ENCODE data around the gene PYGO1. TPM values are rescaled to one million over a fixed set of nuclear protein-coding genes. Genes with fewer than 3 reads are reported as not detected.

PYGO1 gene
- total and polyA plus RNA-seq, 2 of the 4 experiments (the other 2 are of a cell fraction): 3.0 to 6.6 TPM

- H3K56ac ChIP-seq (ENCODE audit: extremely low read depth, insufficient read depth, low read length): no peak overlapping the region
- peaks cover 0 to 6% of the 10 kb centered on the region in 2 experiments; a peak in 1 of 4 replicates for H3K79me1 ChIP-seq (ENCODE audit: low read depth in 1 of 2, low read length in 2 of 2)
- ChIA-PET CTCF (no interaction called here), POLR2A (ENCODE audit: unreplicated experiment) (no interaction called here)
- intact Hi-C loops (cut with micrococcal nuclease): no loop called here
- no peak overlapping the region for H3K4me2 ChIP-seq (ENCODE audit: low read depth, low read length)
- no peak overlapping the region for H3K18ac ChIP-seq (ENCODE audit: low read depth, low read length)
- no peak overlapping the region for H2BK20ac ChIP-seq (ENCODE audit: low read depth, low read length)
- dilution Hi-C loops (cut with HindIII; ENCODE audit: low sequenced_read_pairs, unreplicated experiment): no loop called here
- in situ Hi-C loops (cut with MboI; ENCODE audit: low sequenced_read_pairs): no loop called here
- H3K36me3 ChIP-seq (ENCODE audit: control insufficient read depth, insufficient read depth, low read length): no peaks in the 10 kb centered on the region
- H3K27ac ChIP-seq (ENCODE audit: insufficient read depth, low read length): no peak overlapping the region
- no peak overlapping the region for H2BK15ac ChIP-seq (ENCODE audit: low read depth, low read length)
- BruUV-seq (replicated peaks): no TSS peak
- no peak overlapping the region for H4K91ac ChIP-seq (ENCODE audit: insufficient read depth, low read depth, low read length)
- no peaks in the 10 kb centered on the region; the same call in 1 of the 2 replicates for H3K9me1 ChIP-seq (ENCODE audit: insufficient read depth, low read length)
- no peak overlapping the region for H2AK9ac ChIP-seq (replicated peaks; ENCODE audit: low read depth, low read length, poor library complexity)
- H3K9ac ChIP-seq (ENCODE audit: low read depth, low read length): no peak overlapping the region
- no peak overlapping the region for H2AFZ ChIP-seq (replicated peaks; ENCODE audit: low read length, poor library complexity)
- H4K5ac ChIP-seq (ENCODE audit: low read depth, low read length): no peak overlapping the region
- no peaks in the 10 kb centered on the region for H3K4me1 ChIP-seq (ENCODE audit: control insufficient read depth, insufficient read depth, low read length)
- no peaks in the 10 kb centered on the region for H3K27me3 ChIP-seq (ENCODE audit: control insufficient read depth, insufficient read depth, low read length)
- ATAC-seq (ENCODE audit: low read depth) (no peak), DNase-seq (no peak)
- 0 out of 2 replicates have a peak, but pooled peaks cover 5% of the 10 kb centered on the region for H3K9me3 ChIP-seq (ENCODE audit: control insufficient read depth, insufficient read depth, low read length)
- H2BK5ac ChIP-seq (ENCODE audit: low read depth, low read length, poor library complexity, severe bottlenecking): no peak overlapping the region
- H2BK120ac ChIP-seq (ENCODE audit: low read depth, low read length): no peak overlapping the region
- no peak for TF ChIP-seq MXI1 (IDR thresholded peaks at IDR 0.05; ENCODE audit: borderline replicate concordance, low read depth, low read length)
- TF ChIP-seq MAZ (IDR thresholded peaks at IDR 0.05; ENCODE audit: borderline replicate concordance, low read depth, low read length): no peak
- TF ChIP-seq CEBPB (IDR thresholded peaks at IDR 0.05; ENCODE audit: low read depth, low read length): no peak
- TF ChIP-seq USF2 (IDR thresholded peaks at IDR 0.05; ENCODE audit: low read depth, low read length): no peak
- no peak for TF ChIP-seq RFX5 (IDR thresholded peaks at IDR 0.05; ENCODE audit: low read depth, low read length)
- TF ChIP-seq NFE2L2 (IDR thresholded peaks at IDR 0.05; ENCODE audit: low read depth, low read length): no peak
- no peak for TF ChIP-seq MAFK (IDR thresholded peaks at IDR 0.05; ENCODE audit: low read depth, low read length)
- no peak for TF ChIP-seq RAD21 (IDR thresholded peaks at IDR 0.05; ENCODE audit: low read length)
- TF ChIP-seq RCOR1 (IDR thresholded peaks at IDR 0.05; ENCODE audit: insufficient replicate concordance, low read length): no peak
- no peak for TF ChIP-seq ELK1 (IDR thresholded peaks at IDR 0.05; ENCODE audit: borderline replicate concordance, low read depth, low read length)
- no peak for TF ChIP-seq FOS (IDR thresholded peaks at IDR 0.05; ENCODE audit: low read depth, low read length)
- no peaks in the 10 kb centered on the region for H4K20me1 ChIP-seq (ENCODE audit: insufficient read depth, low read length)
- H3K23ac ChIP-seq (ENCODE audit: low read depth, low read length): no peak overlapping the region
- no peak overlapping the region for H3K14ac ChIP-seq (replicated peaks; ENCODE audit: low read depth, low read length)
- no peak overlapping the region for H4K8ac ChIP-seq (ENCODE audit: low read depth in 2 of 2, low read length in 2 of 2)
- H3K4ac ChIP-seq (ENCODE audit: low read depth, low read length): no peak overlapping the region
- no peak overlapping the region for H3K4me3 ChIP-seq (ENCODE audit: insufficient read depth, low read depth, low read length)
- no peak overlapping the region for H2AK5ac ChIP-seq (ENCODE audit: low read depth, low read length)
- WGBS, 2 experiments (ENCODE audit: extremely low coverage in 2 of 2, insufficient read length in 1 of 2): no CpG with 5 or more reads among the region's 3 CpGs
These were observed 25.5 kb downstream of the PYGO1 start for GRCh38 chr15:55562601-55563000.

All from IMR-90 (cell line).